KMS-11 (cell line): Measurements from ENCODE around the gene SLC36A2.
"Not testable (repeated sequence)": the region's sequence is repeated elsewhere in the genome, so short reads cannot be mapped to it uniquely, and the experiment has no call there.

Experiments used
- H2AFZ ChIP-seq: fragments of 200-600 bp; sonication (generic); 2 replicates; pipeline ENCODE4 v1.6.1; 2016; ENCODE audit warnings: antibody characterized with exemption, mixed run types, low read depth
- H3K27ac ChIP-seq: fragments of 200-600 bp; sonication (generic); 2 replicates; pipeline ENCODE4 v1.6.1; 2016; ENCODE audit warnings: mild to moderate bottlenecking, mixed run types
- H3K27me3 ChIP-seq: fragments of 200-600 bp; sonication (generic); 2 replicates; pipeline ENCODE4 v1.6.1; 2017; ENCODE audit warnings: mild to moderate bottlenecking, low read depth, mixed run types, moderate library complexity; ENCODE audit not compliant: insufficient read depth
- H3K36me3 ChIP-seq: fragments of 200-600 bp; sonication (generic); 2 replicates; pipeline ENCODE4 v1.6.1; 2017; ENCODE audit warnings: mild to moderate bottlenecking, mixed run types; ENCODE audit not compliant: insufficient read depth
- H3K4me1 ChIP-seq: fragments of 200-600 bp; sonication (generic); 2 replicates; pipeline ENCODE4 v1.6.1; 2016; ENCODE audit warnings: mild to moderate bottlenecking, low read depth, mixed run types; ENCODE audit not compliant: poor library complexity, severe bottlenecking
- H3K4me2 ChIP-seq: fragments of 200-600 bp; sonication (generic); 2 replicates; pipeline ENCODE4 v1.7.0; 2016; ENCODE audit warnings: mild to moderate bottlenecking, mixed run types
- H3K4me3 ChIP-seq: fragments of 200-600 bp; sonication (generic); IDR thresholded peaks from 2 replicates; pipeline ENCODE4 v1.6.1; 2017; ENCODE audit warnings: low read depth, low read length, mixed read lengths; ENCODE audit not compliant: insufficient read depth
- H3K79me2 ChIP-seq: fragments of 200-600 bp; sonication (generic); 2 replicates; pipeline ENCODE4 v1.6.1; 2016; ENCODE audit warnings: low read depth, mixed run types; ENCODE audit not compliant: insufficient read depth
- H3K9ac ChIP-seq: fragments of 200-600 bp; sonication (generic); 2 replicates; pipeline ENCODE4 v1.6.1; 2016; ENCODE audit warnings: mild to moderate bottlenecking, mixed run types
- H4K20me1 ChIP-seq: fragments of 200-600 bp; sonication (generic); 2 replicates; pipeline ENCODE4 v1.6.1; 2016; ENCODE audit warnings: mild to moderate bottlenecking, mixed run types; ENCODE audit not compliant: insufficient read depth
- CTCF ChIP-seq: fragments of 200-600 bp; sonication (generic); conservative IDR thresholded peaks from 2 replicates; pipeline ENCODE4 v1.6.1; 2017; ENCODE audit warnings: low read depth, mild to moderate bottlenecking, antibody characterized with exemption, low read length, moderate library complexity, mixed read lengths

The SLC36A2 gene

GRCh38 chr5:151312756-151313324 is 34.5 kb downstream of the SLC36A2 start:
- H3K36me3 ChIP-seq = no peaks in the 10 kb centered on the region
- H3K27ac ChIP-seq = no peak overlapping the region
- no peaks in the 10 kb centered on the region for H3K79me2 ChIP-seq
- no peaks in the 10 kb centered on the region for H3K27me3 ChIP-seq
- H3K9ac ChIP-seq = no peak overlapping the region
- no peak overlapping the region for H3K4me3 ChIP-seq
- H2AFZ ChIP-seq = no peak overlapping the region
- H4K20me1 ChIP-seq = no peaks in the 10 kb centered on the region
- no peak for TF ChIP-seq CTCF
- H3K4me2 ChIP-seq = no peak overlapping the region
- no peaks in the 10 kb centered on the region for H3K4me1 ChIP-seq

GRCh38 chr5:151310932-151311331 is 36.4 kb downstream of the SLC36A2 start:
- no peaks in the 10 kb centered on the region for H4K20me1 ChIP-seq
- no peak overlapping the region for H3K4me3 ChIP-seq
- H3K9ac ChIP-seq = no peak overlapping the region
- TF ChIP-seq CTCF = no peak
- no peaks in the 10 kb centered on the region for H3K36me3 ChIP-seq
- H3K4me2 ChIP-seq = no peak overlapping the region
- H3K79me2 ChIP-seq = no peaks in the 10 kb centered on the region
- H3K27ac ChIP-seq = no peak overlapping the region
- H2AFZ ChIP-seq = no peak overlapping the region
- H3K27me3 ChIP-seq = no peaks in the 10 kb centered on the region
- H3K4me1 ChIP-seq = no peaks in the 10 kb centered on the region

- H3K36me3 ChIP-seq, H4K20me1 ChIP-seq, H3K79me2 ChIP-seq, H3K4me2 ChIP-seq, H3K4me1 ChIP-seq, H3K4me3 ChIP-seq, H3K27ac ChIP-seq, H3K9ac ChIP-seq, H3K27me3 ChIP-seq, H2AFZ ChIP-seq: not testable (repeated sequence)
Measured at GRCh38 chr5:151309821-151310220, 37.5 kb downstream of the SLC36A2 start.

- not testable (repeated sequence) for H4K20me1 ChIP-seq, H3K27ac ChIP-seq, H3K36me3 ChIP-seq, H3K9ac ChIP-seq, H3K4me1 ChIP-seq, H3K4me3 ChIP-seq, H3K4me2 ChIP-seq, H3K79me2 ChIP-seq, H3K27me3 ChIP-seq, H2AFZ ChIP-seq
Measured at GRCh38 chr5:151309266-151309665, 38.1 kb downstream of the SLC36A2 start.

- no peaks in the 10 kb centered on the region for H4K20me1 ChIP-seq
- no peak within 1 kb of the TSS for H2AFZ ChIP-seq
- H3K27me3 ChIP-seq = no peaks in the 10 kb centered on the region
- H3K4me1 ChIP-seq = no peaks in the 10 kb centered on the region
- TF ChIP-seq CTCF = no peak
- H3K9ac ChIP-seq = no peak within 1 kb of the TSS
- no peak within 1 kb of the TSS for H3K27ac ChIP-seq
- H3K4me2 ChIP-seq = no peak within 1 kb of the TSS
- no peak within 1 kb of the TSS for H3K4me3 ChIP-seq
- no peaks in the 10 kb centered on the region for H3K36me3 ChIP-seq
- no peaks in the 10 kb centered on the region for H3K79me2 ChIP-seq
Measured at GRCh38 chr5:151303666-151304065, 43.7 kb downstream of the SLC36A2 start, which contains the start of gene SLC36A3. SLC36A3 (minus strand) TSS chr5:151303766; CDS start chr5:151303354, 412 bp downstream.
